Inferior parietal cortex (tissue), 1 donor: ENCODE results near the gene PARVA.
"Not testable (repeated sequence)": the region's sequence is repeated elsewhere in the genome, so short reads cannot be mapped to it uniquely, and the experiment has no call there.

Experiments used
- DNase-seq: peaks from one replicate; pipeline ENCODE4 v3.0.0-alpha.2; 2016; ENCODE audit errors: extremely low spot score

Gene PARVA

DNA sequence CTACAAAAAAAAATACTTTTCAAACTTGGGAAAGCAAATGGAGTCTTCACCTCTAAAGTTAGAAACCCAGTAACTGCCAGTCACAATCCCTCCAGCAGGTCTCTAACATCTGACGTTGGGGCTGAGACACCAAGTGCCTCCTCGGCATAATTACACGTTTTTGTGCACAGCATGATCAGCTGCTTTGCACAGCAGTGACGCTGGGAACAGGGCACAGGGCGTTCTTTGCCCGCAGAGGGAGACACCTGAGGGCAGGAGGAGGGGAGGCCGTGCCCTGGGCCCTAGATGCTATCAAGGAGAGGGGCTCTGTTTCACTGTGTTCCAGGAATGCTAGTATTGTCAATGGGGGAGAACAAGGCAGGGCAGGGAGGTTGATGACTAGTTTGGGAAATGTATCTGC lies 120.1 kb downstream of the PARVA start:
- no peak for DNase-seq

- no peak for DNase-seq
Observed at GRCh38 chr11:12499071-12499470, 121.7 kb downstream of the PARVA start.

DNA sequence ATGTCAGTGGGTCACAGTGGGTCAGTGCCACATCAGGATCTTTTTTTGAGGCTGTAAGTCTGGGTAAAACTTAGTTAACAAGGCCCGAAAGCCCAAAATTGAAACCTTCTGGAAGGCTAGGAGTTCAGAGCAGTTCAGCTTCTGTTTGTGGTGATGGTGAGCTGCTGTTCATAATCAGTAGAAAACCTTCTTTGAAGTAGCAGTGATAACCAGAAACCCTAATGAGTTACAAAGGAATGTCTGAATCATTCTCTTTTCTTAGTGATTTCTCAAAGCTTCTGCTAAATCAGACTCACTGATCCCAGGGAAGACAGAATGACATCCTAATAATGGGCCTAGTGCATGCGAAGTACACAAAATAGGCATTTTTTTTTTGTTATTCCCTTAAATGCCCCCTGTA lies 124.7 kb downstream of the PARVA start:
- DNase-seq, result no peak

DNA sequence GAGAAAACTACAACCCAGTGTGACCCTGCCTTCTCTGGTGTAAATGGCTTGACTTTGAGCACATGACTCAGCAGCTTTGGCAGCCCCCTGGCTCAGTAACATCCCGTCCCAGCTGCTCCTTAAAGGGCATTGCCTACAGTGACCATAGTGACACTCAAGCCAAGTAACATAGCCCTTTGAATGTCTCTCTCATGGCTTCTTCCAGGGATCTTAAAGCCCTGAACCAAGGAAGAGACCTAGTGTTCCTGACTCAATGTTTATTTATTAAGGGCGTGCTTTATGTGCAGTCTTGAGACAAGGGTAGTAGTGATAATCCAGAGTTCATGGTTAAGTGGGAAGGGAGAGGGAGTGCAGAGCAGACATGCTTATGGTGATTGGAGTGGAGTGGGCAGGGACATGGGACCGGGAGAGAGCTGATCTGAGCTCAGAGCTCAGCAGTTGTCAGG lies 125.7 kb downstream of the PARVA start:
- DNase-seq, result no peak

GRCh38 chr11:12503886-12504285 lies 126.5 kb downstream of the PARVA start:
- no peak for DNase-seq

DNA sequence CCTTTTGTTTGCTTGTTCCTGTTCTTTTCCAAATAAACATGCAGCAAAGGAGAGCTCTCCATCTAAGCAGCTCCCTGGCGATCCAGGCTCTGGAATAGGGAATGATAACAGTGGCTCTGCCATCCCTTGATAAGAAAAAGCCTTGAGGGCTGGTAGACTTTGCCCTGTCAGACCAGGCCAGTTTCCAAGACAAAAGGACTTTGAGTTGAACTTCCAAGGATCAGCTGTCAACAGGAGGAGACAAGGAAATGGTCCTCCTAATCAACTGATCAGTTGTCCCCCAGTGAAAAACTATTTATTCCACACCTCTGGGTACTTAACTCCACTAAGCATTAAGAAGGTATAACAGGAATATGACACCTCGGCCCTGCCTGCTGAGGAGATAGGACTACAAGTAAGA lies 127.8 kb downstream of the PARVA start:
- DNase-seq, result no peak

DNA sequence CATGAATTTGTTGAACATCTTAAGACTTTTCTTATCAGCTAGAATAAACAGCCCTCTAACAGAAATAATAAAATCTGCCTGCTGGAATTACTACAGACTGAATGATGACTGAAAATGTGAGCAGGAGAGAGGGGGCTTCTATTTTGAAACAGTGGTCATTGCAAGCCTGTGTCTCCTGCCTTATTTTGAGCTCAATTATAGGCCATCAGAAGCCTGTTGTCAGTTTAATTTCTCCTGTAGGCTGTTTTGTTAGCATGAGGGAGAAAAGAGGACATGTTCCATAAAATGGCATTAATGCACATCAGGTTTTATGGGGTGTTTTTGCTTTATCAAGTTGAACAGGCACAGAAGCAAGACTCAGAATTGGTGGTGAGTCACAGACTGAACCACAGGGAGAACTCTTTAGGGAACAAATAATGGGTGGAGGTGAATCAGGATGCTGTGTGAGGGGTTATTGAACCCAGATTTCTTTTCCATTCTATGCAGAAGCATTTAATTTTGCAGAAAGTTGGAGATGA lies 129.1 kb downstream of the PARVA start:
- DNase-seq, result no peak

DNA sequence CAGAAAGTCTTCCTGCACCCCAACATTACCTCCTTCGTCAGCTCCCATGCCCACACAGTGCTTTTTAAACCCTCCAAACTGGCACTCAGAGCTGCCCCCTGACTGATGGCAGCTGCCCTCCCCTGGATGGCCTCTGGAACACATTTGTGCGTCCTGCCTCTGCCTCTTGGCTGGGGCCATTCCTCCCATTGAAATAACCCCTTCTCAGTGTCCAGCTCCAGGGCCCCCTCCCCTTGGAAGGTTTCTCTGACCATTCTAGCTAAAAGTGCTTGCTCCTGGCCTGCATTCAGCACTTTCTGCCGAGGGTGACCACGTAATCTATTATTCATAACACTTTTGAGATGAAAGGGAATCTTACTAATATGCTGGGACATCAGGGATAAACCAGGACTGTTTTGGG lies 130.0 kb downstream of the PARVA start:
- DNase-seq, result no peak

GRCh38 chr11:12508151-12508751 lies 130.9 kb downstream of the PARVA start:
- DNase-seq, result no peak

DNA sequence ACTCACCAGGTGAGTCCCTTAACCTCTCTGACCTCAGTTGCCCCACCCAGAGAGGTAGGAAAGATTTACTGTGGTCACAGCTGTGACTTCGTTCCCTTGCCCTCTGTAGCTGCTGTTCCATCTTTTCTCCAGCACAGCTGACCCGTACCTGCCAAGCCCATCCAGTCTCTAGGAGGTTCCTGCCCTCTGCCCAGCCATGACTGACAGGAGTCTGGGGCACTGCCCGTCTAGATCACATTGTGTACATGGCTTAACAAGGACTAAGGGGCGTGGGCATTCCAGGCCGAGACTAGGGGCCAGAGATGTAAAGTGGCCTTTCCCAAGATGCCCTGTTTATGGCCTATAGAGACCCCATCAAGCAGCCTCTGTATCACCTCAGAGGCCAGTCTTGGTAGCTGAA lies 132.0 kb downstream of the PARVA start:
- no peak for DNase-seq

DNA sequence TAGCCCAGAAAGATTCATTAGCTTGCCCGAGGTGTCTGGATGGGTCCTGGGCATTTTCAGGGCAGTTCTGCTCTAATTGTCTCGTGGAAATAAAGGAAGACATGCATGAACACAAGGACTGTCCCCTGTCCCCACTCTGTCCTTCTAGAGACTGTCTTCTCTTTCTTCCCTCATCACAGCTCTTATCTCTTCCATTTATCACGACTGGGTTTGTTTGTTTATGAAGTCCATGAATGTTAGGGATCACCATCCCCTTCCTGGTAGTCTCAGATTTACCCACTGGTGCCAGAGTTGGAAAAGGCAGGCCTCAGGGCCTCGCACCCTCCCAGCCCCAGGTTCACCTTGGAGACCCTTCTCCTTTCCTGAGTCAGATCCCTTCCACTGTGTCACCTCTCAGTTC lies 134.8 kb downstream of the PARVA start:
- DNase-seq, result no peak

DNA sequence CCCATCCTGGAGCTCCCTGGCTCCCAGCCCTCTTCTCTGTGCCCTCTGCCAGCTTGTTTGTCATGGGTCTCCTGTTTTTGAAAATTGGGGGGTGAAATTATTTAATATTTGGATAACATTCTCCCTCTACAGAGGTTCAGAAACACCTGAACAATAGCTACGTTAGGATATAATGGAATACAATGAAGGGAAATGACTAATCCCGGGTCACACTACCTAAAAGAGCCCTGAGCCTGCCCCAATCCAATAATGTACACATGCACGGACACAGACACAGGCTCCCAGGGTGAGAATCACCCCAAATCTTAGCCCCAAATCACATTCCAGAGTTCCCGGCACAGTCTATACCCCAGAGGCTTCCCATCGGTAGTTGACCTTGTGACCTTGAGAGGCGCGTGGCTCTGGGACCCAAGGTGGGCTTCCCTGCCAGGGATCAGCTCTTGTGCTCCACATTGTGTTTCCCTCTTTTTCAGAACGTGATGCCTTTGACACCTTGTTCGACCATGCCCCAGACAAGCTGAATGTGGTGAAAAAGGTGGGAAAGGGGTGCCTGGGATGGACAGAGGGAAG lies 135.5 kb downstream of the PARVA start:
- no peak for DNase-seq

DNA sequence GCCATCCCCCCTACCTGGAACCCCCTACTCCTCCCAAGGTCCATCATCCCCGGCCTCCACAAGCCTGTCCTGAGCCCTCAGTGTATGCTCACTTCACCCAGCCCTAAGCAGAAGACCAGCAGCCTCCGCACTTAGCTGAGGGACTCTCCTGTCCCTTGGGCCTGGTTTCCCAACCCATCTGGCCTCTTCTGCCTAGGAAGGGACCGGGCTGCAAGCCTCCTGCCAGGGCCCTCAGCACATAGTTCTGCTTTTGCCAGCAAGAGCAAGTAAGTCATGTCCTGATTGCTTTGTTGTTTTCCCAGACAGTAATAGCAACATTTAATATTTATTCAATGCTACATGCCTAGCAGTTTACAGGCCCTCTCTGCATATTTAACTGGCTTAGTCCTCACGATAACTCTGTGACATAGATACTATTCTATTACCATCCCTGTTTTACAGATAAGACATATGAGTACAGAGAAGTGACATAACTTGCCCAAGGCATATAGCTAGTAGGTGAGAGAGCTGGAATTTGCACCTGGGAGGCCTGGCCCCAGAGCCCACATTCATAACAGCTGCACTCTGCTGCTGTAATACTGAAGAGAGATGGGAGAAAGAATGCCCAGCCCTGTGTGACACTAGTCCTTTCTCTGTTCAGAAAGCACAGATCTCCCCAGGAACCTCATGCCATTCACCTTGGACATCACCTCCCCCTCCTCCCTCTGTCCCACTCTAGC lies 139.2 kb downstream of the PARVA start:
- no peak for DNase-seq

GRCh38 chr11:12517306-12517705 lies 139.9 kb downstream of the PARVA start:
- DNase-seq, result no peak

- DNase-seq, result no peak
Observed at GRCh38 chr11:12517741-12518140, 140.4 kb downstream of the PARVA start.

- DNase-seq, result no peak
Observed at GRCh38 chr11:12518606-12519385, 141.4 kb downstream of the PARVA start.

DNA sequence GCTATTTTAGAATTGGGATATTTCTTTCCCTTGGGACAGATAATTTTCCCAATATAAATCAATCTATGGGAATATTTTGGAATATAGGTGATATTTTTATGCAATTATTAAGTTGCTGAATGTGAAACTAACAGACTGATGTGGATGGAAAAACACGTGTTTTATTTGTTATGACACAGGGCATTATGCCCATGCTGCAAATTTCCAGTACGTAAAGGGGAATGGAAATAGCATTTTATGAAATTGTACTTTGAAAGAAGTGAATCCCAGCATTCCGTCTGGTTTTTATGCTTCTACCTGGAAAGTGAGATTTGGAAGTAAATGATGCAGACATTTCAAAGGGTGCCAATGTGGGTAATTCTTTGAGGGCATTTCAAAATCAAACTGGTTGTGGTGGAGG lies 142.7 kb downstream of the PARVA start:
- no peak for DNase-seq

DNA sequence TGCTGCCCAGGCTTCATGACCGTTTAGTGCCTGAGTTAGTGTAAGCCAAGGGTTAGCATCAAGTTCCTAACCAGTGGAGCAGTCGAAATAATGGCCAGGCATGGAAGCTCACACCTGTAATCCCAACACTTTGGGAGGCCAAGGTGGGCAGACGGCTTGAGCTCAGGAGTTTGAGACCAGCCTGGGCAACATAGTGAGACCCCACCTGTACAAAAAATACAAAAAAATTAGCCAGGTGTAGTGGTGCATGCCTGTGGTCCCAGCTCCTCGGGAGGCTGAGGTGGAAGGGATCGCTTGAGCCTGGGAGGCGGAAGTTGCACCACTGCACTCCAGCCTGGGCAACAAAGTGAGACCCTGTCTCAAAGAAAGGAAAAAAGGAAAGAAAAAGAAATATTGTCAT lies 143.2 kb downstream of the PARVA start:
- not testable (repeated sequence) for DNase-seq

- DNase-seq, result no peak
Observed at GRCh38 chr11:12523180-12523924, 146.0 kb downstream of the PARVA start.

- no peak for DNase-seq
Observed at GRCh38 chr11:12524865-12525264, 147.5 kb downstream of the PARVA start.

DNA sequence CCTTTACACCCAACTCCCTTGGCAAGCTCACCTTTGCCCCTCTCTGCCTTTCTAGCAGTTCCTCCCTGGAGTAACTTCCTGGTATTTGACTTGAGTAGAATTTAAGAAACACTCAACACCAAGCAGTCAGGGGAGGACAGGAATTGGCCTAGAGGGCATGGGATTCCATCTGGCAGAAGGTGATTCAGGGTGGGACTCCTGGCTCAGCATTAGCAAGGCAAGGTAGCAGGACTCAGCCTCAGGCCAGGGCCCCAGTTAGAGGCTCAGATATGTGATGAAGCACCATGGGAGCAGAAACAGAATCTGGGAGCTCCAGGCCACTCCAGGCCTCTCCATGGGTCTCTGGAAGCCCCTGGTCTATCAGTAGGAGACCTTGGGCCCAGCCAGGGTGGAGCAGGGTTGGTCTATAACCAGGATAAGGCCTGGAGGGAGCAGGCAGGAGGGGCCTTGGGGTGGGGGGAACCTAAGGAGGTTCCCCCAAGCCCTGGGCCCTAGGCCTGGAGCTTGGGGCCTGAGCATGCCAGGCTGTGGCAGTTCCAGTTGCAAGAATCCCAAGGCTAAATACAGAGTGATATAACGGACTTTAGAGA lies 148.2 kb downstream of the PARVA start:
- no peak for DNase-seq
